Activated CD8-positive, alpha-beta memory T cell treated with anti-CD3 and anti-CD28 coated beads for 36 hours (primary cell): ENCODE results near the gene ZSCAN1. TPM values are rescaled to one million over a fixed set of nuclear protein-coding genes. Genes with fewer than 3 reads are reported as not detected.
"Not testable (repeated sequence)": the region's sequence is repeated elsewhere in the genome, so short reads cannot be mapped to it uniquely, and the experiment has no call there.

Experiments used
- CTCF ChIA-PET: fragments of 350-600 bp; sonication (Branson Sonifier 250); formaldehyde crosslinking; loops from one replicate; lab custom pipeline; 2021; ENCODE audit warnings: antibody characterized with exemption; lab: Charles Lee
- POLR2A ChIA-PET: fragments of 350-600 bp; sonication (Branson Sonifier 250); formaldehyde crosslinking; loops from one replicate; lab custom pipeline; 2021; ENCODE audit warnings: antibody characterized with exemption; lab: Charles Lee
- total RNA-seq, 2 experiments: library from RNA; stranded (reverse); gene quantifications; one replicate each; pipeline ENCODE4 v1.2.3, GENCODE V29; 2021

Gene ZSCAN1
- total RNA-seq = not detected

DNA sequence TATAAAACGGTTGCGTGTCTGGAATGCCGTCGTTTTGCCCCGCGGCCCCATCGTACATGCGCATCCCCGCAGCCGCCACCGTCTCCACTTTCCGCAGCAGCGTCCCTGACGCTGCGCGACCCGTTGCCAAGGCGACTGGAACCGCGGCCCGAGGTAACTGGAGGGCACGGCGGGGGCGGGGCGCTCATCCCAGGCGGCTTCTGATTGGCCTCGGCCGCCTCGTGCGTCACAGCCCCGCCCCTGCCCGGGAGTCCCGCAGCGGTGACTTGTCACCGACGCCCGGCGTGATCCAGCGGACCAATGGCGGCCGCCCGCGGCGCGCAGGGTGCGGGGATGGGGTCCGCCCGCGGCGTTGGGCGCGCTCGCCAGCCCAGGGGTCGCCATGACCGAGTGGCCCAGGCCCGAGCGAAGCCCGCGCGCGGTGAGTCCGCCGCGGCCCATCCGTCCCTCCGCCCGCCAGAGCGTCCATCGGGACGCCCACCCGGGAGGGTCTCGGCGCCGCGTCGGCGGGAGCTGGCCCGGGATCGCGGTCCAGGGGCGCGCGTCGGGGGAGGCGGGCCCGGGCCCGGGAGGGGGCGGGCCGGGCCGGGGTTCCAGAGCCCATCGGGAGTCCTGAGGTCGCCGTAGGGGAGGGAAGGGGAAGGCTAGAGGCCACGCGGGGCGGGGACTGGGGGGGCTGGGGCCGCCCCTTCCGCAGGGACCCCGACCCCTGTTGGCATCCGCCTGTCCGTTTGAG is at the start of gene ZSCAN1:
Gene ZSCAN1, plus strand, starts transcription at position 285 of the 736 bp plus-strand sequence. CDS start 3,812 bp downstream, outside the sequence.
- ChIA-PET CTCF (no interaction called here), POLR2A (no interaction called here)

DNA sequence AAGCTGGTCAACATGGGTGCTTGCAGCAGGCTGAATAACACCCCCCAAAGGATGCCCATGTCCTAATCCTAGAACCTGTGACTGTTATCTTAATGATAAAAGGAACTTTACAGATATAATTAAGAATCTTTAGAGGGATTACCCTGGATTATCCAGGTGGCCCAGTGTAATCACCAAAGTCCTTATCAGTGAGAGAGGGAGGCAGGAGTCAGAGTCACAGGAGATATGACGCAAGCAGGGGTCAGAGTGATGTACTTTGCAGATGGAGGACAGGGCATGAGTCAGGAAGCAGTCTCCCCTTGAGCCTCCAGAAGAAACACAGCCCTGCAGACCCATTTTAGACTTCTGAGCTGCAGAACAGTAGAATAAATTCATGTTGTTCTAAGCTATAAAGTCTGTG is 41.0 kb upstream of the ZSCAN1 start:
- ChIA-PET POLR2A (no interaction called here), CTCF (no interaction called here)

GRCh38 chr19:58000677-58001076 is 33.1 kb upstream of the ZSCAN1 start:
- ChIA-PET POLR2A (no interaction called here), CTCF (no interaction called here)

DNA sequence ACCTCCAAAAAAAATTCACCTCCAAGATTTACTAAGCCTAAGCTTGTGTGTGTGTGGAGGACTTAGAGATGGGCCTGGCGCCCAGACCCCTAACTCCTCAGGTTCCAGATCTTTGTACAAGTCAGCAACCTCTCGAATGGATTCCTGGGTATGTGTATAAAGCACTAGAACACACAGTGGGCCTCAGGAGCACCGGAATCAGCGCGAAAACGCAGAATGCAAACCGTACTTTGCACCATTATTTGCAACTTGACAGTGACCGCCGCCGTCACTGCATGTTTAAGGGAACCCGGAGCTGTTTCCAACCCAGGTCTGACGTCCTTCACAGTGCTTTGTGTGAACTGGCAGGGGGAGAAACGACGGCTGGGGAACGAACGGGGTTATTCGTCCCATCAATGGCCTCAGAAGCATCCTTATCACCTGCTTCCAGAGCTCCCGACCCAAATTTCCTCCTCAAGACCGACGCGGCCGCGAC is 31.9 kb upstream of the ZSCAN1 start:
- CTCF ChIA-PET = interaction anchor here (0.6 to 1.3 kb wide), 5 partner anchors 20 to 320 kb away, joined by 3 to 5 read pairs (median 3); partner anchors contain the start of genes ZNF154 and ZNF551
- POLR2A ChIA-PET = interaction anchor here (0.7 kb wide), 1 partner anchor 85 kb away, joined by 3 read pairs; no protein-coding TSS in a partner anchor

DNA sequence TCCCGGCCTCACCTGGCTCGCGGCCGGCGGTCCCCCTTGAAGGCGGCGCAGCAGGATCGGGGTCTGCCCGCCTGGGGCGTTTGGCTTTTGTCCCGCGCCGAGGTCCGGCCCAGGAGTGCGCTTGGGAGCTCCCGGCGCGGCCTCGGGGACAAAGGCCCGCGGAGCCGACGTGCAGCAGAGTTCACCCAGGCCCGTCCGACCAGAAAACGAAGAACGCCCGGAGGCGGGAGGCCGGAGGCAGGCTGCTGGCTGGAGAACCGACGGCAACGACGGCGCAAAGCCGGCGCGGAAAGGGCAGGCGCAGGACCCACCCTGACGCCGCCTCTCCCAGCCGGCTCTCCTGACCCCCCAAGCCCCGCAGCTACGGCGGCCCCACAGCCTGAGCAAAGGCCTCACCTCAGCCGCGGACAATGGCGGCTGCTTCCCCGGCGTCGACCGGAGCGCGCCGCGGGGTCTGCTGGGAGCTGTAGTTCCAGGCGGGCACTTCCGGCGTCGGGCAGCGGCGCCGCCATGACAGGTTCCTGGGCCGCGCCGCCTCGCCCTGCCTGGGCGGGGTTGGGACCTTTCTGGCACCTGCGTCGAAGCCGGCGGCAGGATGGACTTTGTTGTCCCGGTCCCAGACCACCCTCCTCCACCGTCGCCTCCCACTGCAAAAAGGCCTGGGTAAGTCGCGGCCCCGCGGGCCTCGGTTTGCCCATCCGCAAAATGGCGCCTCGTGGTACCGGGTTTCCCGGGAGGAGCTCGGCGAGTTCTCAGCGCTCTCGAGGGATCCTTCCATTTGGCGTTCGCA is 31.2 kb upstream of the ZSCAN1 start, which contains the start of gene ZNF606:
Gene ZNF606, minus strand, starts transcription at position 437 of the 790 bp plus-strand sequence. CDS start 1,501 bp downstream, outside the sequence.
- CTCF ChIA-PET = interaction anchor here (0.6 to 1.3 kb wide), 5 partner anchors 19 to 321 kb away, joined by 3 to 5 read pairs (median 3); partner anchors contain the start of genes ZNF154 and ZNF551
- POLR2A ChIA-PET = interaction anchor here (0.7 to 1.0 kb wide), 2 partner anchors 86 to 148 kb away, joined by 3 read pairs; partner anchors contain the start of gene ZNF329

DNA sequence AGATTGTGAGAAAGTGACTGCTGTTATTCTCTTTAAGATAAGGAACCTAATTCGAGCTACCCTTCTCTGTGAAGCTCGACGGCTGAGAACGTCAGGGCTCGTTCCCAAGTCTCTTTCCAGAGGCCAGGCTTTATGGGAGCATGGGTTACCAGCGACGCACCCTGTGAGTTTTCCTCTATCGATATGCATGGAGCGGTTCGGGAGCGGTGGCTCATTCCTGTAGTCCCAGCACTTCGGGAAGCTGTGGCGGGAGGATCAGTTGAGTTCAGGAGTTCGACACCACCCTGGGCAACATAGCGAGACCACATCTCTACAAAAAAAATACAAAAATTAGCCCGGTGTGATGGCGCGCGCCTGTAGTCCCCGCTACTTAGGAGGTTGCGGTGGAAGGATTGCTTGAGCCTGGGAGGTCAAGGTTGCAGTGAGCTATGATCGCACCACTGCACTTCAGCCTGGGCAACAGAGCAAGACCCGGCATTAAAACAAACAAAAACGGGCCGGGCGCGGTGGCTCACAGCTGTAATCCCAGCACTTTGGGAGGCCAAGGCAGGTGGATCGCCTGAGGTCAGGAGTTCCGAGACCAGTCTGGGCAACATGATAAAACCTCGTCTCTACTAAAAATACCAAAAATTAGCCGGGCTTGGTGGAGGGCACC is 30.5 kb upstream of the ZSCAN1 start:
- ChIA-PET POLR2A (interaction anchor here (1.0 kb wide), 1 partner anchor 147 kb away, joined by 3 read pairs; the partner anchor contains the start of gene ZNF329), CTCF (interaction anchor here (1.2 to 1.3 kb wide), 2 partner anchors 19 to 322 kb away, joined by 3 to 4 read pairs; partner anchors contain the start of gene ZNF551)

GRCh38 chr19:58007285-58007684 is 26.5 kb upstream of the ZSCAN1 start:
- POLR2A ChIA-PET = no interaction called here
- CTCF ChIA-PET = no interaction called here

GRCh38 chr19:58008877-58009276 is 24.9 kb upstream of the ZSCAN1 start:
- CTCF ChIA-PET, POLR2A ChIA-PET: not testable (repeated sequence)

DNA sequence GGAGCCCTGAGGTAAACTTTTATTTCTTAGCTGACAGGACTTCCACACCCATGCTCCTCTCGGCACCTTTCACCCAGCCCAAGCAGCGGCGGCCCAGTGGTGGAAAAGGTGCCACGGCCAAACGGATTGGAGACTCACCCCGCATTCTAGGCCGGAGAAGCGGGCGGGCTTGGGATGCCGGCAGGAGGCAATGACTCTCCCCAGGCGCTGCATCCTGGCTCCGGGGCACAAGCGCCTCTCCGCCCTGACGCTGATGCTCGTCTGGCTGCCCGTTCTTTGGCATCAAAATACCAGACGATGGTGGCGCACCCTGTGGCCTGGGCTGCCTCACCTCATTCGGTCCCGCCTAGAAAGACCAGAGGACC is 24.5 kb upstream of the ZSCAN1 start:
- POLR2A ChIA-PET = no interaction called here
- CTCF ChIA-PET = no interaction called here

DNA sequence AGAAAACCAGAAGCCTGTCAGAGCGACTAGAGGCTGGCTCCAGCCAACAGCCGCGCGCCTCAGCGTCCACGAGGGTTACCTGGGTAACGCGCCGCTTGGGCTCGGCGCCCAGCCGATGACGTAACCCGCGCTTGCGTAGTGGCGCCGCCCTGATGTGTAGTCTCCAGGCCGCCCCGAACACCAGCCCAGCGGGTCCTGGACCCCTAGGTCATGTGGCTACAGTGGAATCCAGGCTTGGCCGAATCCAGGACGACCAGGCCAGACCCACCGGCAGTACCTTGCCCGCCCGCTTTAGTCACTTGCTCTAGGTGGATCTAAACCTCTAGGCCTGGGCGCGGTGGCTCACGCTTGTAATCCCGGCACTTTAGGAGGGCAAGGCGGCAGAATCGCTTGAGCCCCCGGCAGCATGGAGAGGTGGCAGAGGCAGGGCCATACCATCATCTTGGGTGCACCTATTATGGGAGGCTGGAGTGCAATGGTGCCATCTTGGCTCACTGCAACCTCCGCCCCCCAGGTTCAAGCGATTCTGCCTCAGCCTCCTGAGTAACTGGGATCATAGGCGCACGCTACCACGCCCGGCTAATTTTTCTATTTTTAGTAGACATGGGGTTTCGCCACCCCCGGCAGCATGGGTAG is 24.0 kb upstream of the ZSCAN1 start:
- CTCF ChIA-PET = no interaction called here
- POLR2A ChIA-PET = no interaction called here

DNA sequence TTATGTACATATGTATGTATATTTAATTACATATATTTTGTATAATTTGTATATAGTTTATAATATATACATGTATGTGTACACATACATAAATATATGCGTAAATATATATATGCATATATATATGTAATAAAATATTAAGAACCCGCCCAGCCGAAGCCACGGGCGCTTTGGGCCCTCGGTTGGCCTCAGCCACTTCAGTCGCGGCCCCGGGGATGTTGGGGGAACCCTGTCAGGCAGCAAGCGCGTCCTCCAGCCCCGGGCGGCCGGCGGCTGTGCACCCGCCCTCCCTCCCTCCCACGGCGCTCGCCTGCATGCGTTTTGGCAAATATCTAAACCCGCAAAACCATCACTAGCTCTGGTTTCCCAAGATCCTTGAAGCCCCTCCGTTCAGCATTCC is 23.3 kb upstream of the ZSCAN1 start:
- ChIA-PET CTCF (no interaction called here), POLR2A (no interaction called here)

DNA sequence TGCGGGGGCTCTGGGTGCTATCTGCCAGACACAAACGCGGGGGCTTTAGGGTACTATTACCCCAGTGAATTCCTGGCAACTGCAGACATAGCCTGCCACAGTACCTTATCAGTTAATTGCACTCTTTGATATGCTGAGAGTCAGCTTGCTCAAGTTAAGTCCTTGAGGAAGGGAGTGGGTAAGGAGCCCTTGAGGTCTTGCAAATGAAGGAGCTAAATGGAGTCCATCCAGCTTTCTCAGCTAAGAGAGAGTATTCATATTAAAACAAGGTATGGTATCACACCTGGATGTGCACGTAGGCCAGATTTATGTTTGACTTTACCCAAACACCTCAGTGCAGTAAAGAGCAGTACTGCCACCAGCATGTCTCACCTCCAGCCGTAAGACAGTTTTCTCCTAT is 19.7 kb upstream of the ZSCAN1 start:
- ChIA-PET POLR2A (no interaction called here), CTCF (no interaction called here)

GRCh38 chr19:58020129-58020528 is 13.7 kb upstream of the ZSCAN1 start:
- CTCF ChIA-PET = interaction anchor here (0.7 kb wide), 1 partner anchor 44 kb away, joined by 3 read pairs; no protein-coding TSS in a partner anchor
- POLR2A ChIA-PET = no interaction called here

- POLR2A ChIA-PET = no interaction called here
- CTCF ChIA-PET = interaction anchor here (0.7 to 1.2 kb wide), 4 partner anchors 9 to 137 kb away, joined by 3 to 4 read pairs (median 4); no protein-coding TSS in a partner anchor
Measured at GRCh38 chr19:58021541-58022282, 12.1 kb upstream of the ZSCAN1 start.

DNA sequence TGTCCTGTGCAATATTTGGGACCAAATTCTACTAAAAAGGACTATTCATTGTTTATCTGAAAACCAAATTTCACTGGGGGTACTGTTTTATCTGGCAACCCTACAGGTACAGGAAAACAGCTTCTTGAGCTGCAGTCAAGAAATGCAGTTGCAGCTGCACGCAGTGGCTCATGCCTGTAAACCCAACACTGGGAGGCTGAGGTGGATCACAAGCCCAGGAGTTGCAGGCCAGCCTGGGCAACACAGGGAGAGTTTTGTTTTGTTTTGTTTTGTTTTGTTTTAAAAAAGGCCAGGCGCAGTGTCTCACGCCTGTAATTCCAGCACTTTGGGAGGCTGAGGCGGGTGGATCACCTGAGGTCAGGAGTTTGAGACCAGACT is 11.6 kb upstream of the ZSCAN1 start:
- ChIA-PET POLR2A (no interaction called here), CTCF (interaction anchor here (0.7 to 1.2 kb wide), 5 partner anchors 8 to 136 kb away, joined by 3 to 4 read pairs (median 4); partner anchors contain the start of gene ZNF329)

DNA sequence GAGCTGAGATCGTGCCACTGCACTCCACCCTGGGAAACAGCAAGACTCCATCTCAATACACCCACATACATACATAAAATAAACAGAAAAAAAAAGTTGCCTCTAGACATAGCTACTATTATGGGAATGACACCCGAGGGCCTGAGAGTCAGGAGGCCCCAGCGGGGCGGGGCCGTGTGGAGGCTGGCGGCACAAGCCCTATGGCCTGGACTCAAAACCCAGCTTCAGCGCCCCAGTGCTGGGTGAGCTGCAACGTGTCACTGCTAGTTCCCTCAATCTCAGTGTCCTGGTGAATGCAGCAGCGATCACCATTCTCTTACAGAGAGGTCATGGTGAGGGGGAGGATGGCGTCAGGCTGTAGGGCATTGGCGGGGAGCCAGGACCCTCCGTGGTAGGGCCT is 9.2 kb upstream of the ZSCAN1 start:
- ChIA-PET CTCF (interaction anchor here (1.1 kb wide), 1 partner anchor 131 kb away, joined by 3 read pairs; no protein-coding TSS in a partner anchor), POLR2A (no interaction called here)

DNA sequence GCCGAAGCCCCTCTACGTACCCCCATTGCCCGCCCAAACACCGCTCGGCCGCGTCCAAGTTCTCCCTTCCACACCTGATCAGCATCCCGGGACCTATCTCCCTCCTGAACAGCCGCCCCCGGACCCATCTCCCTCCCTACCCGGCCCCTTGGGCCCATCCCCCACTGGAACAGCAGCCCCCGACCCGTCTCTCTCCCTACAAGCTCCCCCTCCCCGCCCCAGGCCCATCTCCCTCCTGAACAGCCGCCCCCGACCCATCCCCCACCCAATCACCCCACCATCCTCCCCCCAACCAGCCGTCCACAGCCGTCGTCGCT is 610 bp downstream of the ZSCAN1 start:
- ChIA-PET POLR2A (no interaction called here), CTCF (no interaction called here)

GRCh38 chr19:58035863-58036262 is 2.0 kb downstream of the ZSCAN1 start:
- POLR2A ChIA-PET = no interaction called here

More at GRCh38 chr19:58035863-58036262, 2.0 kb downstream of the ZSCAN1 start:
- CTCF ChIA-PET = no interaction called here
